Adipose tissue (tissue), 3 donors: ENCODE data around the gene IGSF9B. TPM values are rescaled to one million over a fixed set of nuclear protein-coding genes. Genes with fewer than 3 reads are reported as not detected.

Source experiments
- H3K27ac ChIP-seq: one replicate; pipeline ENCODE4 v1.5.1; 2013; ENCODE audit warnings: low read depth, low read length
- WGBS, 3 donors: extraction: QIAGEN DNeasy Blood & Tissue Kit; methylation state at CpG; one replicate each; pipeline ENCODE4 v1.1.7; 2013; 5-methylcytosine and 5-hydroxymethylcytosine counted together
- polyA plus RNA-seq, 3 donors: library from polyadenylated mRNA; stranded (reverse); fragments of 200-250 nt; gene quantifications; one replicate each; pipeline ENCODE4 v1.2.3, GENCODE V29; 2013
- donor health status: healthy with polysubstance abuse.
- donor health status: Bipolar disorder and iron deficiency.
- donor health status: healthy.

The IGSF9B gene
- polyA plus RNA-seq, 3 donors, result 0.71 to 2.6 (median 0.97) TPM

GRCh38 chr11:133965031-133965601 lies 8.3 kb upstream of the IGSF9B start:
- WGBS, 3 donors, result 62 to 71% (median 70%) methylated on average over 10 of the region's 10 CpGs
- H3K27ac ChIP-seq, result no peak overlapping the region

- H3K27ac ChIP-seq, result no peak overlapping the region
These were observed 7.6 kb upstream of the IGSF9B start for GRCh38 chr11:133964356-133964755.

DNA sequence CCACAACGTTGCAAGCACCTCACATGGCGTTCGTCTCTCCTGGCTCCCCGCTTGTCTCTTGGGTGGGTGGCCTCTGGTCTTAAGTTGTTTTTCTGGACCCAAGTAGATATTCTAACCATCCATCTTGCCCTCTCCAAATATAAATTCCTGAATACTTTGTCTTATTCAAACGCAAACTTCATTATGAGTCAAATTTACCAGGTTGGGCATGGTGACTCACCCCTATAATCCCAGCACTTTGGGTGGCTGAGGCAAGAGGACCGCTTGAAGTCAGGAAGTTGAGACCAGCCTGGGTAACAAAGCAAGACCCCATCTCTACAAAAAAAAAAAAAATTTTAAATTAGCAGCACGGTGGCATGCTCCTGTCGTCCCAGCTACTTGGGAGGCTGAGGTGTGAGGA lies 5.1 kb upstream of the IGSF9B start:
- no peak overlapping the region for H3K27ac ChIP-seq
- 83 to 89% (median 89%) methylated on average over 8 of the region's 8 CpGs for WGBS, 3 donors

More at GRCh38 chr11:133964356-133964755, 7.6 kb upstream of the IGSF9B start:
- 83 to 89% (median 84%) methylated on average over 7 of the region's 7 CpGs for WGBS, 3 donors

GRCh38 chr11:133957900-133958299 lies 1.1 kb upstream of the IGSF9B start:
- no peak overlapping the region for H3K27ac ChIP-seq

DNA sequence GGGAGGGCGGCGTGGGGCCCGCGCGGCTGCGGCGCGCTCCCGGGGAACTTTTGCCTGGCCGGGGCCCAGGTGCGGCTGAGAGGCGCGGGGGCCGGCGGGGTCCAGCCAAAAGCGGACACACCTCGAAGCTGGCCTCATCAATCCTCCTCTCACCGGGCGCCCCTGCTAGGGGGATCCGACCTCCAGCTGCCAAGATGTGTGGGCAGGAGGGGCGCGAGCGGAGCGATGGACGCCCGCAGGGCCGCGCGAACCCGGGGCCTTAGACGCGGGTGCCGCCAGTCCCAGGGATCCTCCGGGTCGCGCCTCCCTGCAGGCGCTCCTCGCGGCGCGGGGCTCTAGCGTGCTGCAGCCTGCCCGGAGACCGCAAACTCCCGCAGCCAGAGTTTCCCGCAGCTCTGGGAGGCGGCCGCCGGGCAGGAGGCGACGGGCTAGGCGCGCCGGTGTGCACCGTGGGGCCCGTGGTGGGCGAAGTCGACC lies 785 bp downstream of the IGSF9B start:
- 0 to 1% (median 1%) methylated on average over 38 to 58 of the region's 58 CpGs for WGBS, 3 donors
- no peak overlapping the region for H3K27ac ChIP-seq

More at GRCh38 chr11:133957900-133958299, 1.1 kb upstream of the IGSF9B start:
- WGBS, 3 donors, result 38 to 57% (median 45%) methylated on average over 7 of the region's 7 CpGs

GRCh38 chr11:133955081-133955891 lies 1.5 kb downstream of the IGSF9B start:
- no peak overlapping the region for H3K27ac ChIP-seq

GRCh38 chr11:133953999-133954398 lies 2.8 kb downstream of the IGSF9B start:
- 85 to 89% (median 87%) methylated on average over 8 of the region's 8 CpGs for whole genome bisulfite sequencing, 3 donors
- no peak overlapping the region for H3K27ac ChIP-seq

More at GRCh38 chr11:133955081-133955891, 1.5 kb downstream of the IGSF9B start:
- 4 to 14% (median 5%) methylated on average over 44 to 49 of the region's 49 CpGs for WGBS, 3 donors

- WGBS, 3 donors, result 49 to 66% (median 50%) methylated on average over 5 of the region's 5 CpGs
These were observed 3.2 kb downstream of the IGSF9B start for GRCh38 chr11:133953547-133953946.

DNA sequence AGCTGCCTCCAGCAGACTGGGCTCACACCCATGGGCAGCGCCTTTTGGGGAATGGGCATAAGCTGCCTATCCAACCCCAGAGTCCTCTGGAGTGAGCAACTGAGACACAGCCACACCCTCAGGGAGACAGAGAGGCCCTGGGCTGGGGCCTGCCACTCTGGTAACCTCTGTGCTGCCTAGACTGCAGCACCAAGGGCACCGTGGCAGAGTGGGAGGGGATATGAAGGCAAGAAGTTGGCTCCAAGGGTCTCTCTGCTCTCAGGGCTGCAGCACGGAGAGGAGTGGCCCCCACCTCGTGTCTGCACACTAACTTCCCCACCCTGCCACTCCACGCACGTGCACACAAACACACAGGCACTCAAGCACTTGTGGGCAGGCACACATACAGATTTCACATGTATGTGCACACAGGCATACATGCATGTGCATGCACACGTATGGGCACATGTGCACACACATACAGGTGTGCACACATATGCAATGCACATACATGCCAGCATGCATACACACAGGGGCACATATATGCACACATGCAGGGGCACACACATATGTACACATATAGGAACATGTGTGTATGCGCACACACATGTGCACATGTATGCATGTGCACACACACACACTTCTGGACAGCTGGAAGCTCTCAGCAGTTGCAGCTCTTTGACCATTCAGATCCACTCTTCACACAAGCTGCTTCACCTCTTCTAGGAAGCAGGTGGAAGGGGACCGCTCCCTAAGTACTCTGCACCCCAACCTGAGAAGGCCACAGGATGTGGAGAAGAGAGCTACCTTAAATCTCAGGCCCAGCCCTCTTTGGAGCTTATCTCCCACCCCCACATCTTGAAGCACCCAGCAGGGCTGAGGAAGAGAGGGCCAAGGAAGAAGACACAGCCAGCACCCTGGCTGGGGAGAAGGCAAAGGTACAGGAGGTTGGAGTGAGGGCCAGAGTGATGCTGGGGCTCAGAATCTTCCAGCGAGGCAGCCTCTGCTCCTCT lies 4.3 kb downstream of the IGSF9B start:
- 78 to 81% (median 79%) methylated on average over 10 of the region's 10 CpGs for WGBS, 3 donors
- no peak overlapping the region for H3K27ac ChIP-seq

More at GRCh38 chr11:133953547-133953946, 3.2 kb downstream of the IGSF9B start:
- no peak overlapping the region for H3K27ac ChIP-seq

DNA sequence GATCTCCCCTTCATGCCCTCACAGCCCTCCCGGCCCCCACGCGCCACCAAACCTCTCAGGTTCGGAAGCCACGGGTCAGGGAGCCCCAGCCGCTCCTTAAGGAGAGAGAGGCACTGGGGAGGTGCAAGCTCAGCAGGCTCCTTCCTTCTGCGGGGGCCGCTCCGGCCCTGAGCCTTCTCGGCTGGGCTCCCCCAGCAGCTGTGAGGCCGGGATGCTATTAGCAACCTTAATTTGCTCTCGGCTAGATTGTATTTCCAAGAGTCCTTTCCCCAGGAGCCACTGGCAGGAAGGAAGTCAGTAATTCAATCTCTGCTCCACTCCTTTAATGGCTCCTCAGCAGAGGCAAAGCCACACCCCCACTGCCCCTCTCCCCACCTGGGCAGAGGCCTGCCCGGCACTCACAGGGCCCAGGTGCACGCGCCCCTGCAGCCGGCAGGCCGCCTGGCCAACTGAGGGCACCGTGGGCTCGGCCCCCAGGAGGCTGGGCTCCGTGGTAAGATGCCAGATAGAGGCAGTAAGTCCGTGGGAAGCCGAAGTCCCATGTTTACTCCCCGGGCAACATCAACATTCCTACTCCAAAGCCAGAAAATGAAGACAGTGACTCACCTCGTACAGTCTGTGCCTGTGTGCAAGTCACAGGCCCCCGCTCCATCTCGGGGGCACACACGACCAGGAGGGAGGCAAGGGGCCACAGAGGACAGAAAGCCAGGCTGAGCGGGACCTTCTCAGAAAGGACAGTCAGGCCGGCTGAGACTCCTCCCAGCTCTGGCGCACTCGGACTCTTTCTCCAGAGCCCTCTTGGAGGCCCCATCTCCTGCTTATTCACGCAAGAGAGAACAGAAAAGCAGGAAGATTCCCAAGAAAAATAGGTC lies 5.2 kb downstream of the IGSF9B start:
- no peak overlapping the region for H3K27ac ChIP-seq
- WGBS, 3 donors, result 32 to 53% (median 39%) methylated on average over 32 of the region's 32 CpGs

DNA sequence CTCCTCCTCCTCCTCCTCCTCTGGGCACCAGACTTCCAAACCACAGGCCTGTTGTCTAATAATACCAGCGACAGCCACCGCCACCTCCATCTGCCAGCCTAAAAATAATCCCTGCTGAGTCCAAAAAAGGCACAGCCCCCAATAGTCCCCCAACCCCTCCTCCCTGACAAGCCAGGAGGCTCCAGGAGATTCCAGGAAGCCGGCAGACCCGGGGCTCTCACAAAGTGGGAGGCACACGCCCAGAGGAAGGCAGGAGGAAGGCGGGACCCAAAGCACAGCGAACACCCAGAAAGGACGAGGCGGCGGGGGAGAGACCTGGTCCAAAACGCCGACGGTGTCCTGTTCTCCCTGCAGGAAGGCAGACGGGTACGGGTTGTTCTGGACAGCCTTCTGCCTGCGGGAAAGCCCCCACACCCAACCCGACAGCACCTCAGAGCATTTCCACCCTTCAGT lies 5.9 kb downstream of the IGSF9B start:
- no peak overlapping the region for H3K27ac ChIP-seq
- WGBS, 3 donors, result 32 to 62% (median 33%) methylated on average over 13 to 17 of the region's 17 CpGs

- H3K27ac ChIP-seq, result no peak overlapping the region
- WGBS, 3 donors, result 85 to 92% (median 87%) methylated on average over 12 of the region's 12 CpGs
These were observed 6.3 kb downstream of the IGSF9B start for GRCh38 chr11:133950421-133950820.

GRCh38 chr11:133949129-133949528 lies 7.6 kb downstream of the IGSF9B start:
- no peak overlapping the region for H3K27ac ChIP-seq
- WGBS, 3 donors, result 85 to 91% (median 88%) methylated on average over 6 of the region's 6 CpGs

GRCh38 chr11:133948711-133949110 lies 8.1 kb downstream of the IGSF9B start:
- WGBS, 3 donors, result 75 to 87% (median 85%) methylated on average over 9 of the region's 9 CpGs
- H3K27ac ChIP-seq, result no peak overlapping the region

GRCh38 chr11:133947321-133947756 lies 9.4 kb downstream of the IGSF9B start:
- WGBS, 3 donors, result 4 to 16% (median 6%) methylated on average over 11 of the region's 11 CpGs
- H3K27ac ChIP-seq, result no peak overlapping the region

DNA sequence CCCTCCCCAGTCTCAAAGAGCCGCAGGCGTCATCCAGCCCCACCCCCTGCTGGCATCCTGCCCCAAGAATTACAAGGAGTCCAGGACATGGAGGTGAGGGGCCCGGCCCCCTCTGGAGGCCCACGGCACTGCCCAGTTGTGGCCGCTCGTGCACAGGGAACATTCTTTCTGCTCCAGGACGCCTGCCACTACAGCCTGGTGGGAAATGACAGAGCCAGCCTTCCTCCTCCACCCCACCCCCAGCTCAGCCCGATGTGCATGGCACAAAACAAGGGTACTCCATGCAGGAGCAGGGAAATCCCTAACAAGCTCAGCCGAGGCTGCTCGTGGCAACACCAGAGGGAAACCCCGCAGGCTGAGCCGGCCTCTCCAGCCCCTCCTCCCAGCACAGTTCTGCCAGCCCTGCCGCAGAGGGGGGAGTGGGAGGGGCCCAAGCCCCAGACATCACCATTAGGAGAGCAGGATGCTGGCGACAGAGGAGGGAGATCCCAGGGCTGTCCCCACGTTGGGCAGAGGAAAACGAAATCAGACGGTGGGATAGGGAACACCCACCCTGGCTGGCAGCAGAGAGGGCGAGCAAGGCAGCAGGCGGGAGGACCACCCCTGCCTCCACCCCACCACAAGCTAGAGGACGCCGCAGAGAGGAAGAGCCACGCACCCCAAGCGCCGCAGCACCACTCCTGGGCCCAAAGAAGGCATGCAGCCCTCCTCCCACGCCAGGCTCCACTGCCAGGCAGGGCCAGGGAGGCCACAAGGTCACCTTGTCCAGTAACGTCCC lies 10.0 kb downstream of the IGSF9B start:
- WGBS, 3 donors, result 18 to 30% (median 18%) methylated on average over 25 to 26 of the region's 26 CpGs

GRCh38 chr11:133946051-133946450 lies 10.7 kb downstream of the IGSF9B start:
- H3K27ac ChIP-seq, result no peak overlapping the region
- 76 to 84% (median 80%) methylated on average over 19 to 20 of the region's 20 CpGs for WGBS, 3 donors

More for the DNA sequence above, 10.0 kb downstream of the IGSF9B start:
- no peak overlapping the region for H3K27ac ChIP-seq
